NOMO-1 treated with dmso at 0.1 percent for 144 hours (cell line): ENCODE measurements around the gene FBRSL1.

ENCODE experiments used
- DNase-seq: peaks from one replicate; lab custom pipeline; 2025; ENCODE audit not compliant: unreplicated experiment; lab: John Stamatoyannopoulos, UW

The FBRSL1 gene

DNA sequence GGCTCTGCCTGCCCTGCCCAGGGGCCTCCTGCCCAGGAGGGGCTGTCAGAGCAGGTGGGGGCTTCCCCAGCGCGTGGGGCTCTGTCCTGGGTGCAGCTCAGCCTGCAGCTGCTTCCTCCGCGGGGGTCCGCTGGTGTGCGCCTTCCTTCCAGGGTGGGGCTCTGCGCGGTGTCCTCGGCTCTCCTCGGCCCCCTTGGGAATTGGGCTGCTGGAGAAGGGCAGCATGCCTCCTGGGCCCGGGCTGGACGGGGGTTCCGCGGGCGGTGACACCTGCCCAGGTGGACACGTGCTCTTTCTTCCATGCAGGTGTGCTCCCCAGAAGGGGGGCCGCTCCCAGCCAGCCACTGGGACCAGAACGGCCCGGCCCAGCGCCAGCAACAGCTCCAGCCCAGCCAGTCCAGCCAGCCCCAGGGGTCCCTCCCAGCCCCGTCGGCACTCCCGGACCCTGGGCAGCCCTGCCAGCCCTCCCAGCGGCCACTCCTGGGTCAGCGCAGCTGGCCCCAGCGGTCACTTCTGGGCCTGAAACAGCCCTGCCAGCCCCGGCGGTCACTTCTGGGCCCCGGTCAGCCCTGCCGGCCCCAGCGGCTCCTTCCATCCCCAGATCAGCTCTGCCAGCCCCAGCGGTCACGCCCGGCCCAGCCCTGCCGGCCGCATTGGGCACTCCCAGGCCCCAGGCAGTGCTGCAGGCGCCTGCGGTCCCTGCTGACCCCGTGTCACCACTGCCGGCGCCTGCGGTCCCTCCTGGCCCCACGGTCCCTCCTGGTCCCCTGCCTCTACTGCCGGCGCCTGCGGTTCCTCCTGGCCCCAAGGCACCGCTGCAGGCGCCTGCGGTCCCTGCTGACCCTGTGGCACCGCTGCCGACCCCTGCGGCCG lies 19.1 kb downstream of the FBRSL1 start:
- no peak for DNase-seq

DNA sequence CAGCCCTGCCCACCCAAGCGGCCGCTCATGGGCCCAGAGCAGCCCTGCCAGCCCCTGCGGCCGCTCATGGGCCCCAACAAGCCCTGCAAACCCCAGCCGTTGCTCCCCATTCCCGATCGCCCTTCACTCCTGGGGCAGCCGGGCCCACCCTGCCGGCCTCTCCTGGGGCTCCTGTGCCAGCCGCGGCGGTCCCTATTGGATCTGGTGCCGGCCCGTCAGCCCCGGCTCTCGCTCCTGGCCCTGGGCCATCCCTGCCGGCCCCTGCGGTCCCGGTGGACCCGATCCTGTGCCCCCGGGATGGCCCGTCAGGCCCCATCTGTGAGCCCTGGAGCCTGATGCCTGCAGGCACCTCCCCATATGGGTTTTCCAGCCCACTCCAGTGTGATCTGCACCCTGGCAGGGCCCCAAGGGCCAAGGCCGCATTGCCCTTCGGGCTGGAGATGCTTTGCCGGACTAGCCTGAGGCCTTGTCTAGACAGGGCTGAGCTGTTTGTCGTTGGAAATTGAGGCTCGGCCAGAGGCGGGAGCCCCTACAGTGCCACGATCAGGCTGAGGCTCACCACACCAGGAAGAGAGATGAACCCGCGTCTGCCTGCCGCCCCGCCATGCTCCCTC lies 20.3 kb downstream of the FBRSL1 start:
- DNase-seq: no peak

DNA sequence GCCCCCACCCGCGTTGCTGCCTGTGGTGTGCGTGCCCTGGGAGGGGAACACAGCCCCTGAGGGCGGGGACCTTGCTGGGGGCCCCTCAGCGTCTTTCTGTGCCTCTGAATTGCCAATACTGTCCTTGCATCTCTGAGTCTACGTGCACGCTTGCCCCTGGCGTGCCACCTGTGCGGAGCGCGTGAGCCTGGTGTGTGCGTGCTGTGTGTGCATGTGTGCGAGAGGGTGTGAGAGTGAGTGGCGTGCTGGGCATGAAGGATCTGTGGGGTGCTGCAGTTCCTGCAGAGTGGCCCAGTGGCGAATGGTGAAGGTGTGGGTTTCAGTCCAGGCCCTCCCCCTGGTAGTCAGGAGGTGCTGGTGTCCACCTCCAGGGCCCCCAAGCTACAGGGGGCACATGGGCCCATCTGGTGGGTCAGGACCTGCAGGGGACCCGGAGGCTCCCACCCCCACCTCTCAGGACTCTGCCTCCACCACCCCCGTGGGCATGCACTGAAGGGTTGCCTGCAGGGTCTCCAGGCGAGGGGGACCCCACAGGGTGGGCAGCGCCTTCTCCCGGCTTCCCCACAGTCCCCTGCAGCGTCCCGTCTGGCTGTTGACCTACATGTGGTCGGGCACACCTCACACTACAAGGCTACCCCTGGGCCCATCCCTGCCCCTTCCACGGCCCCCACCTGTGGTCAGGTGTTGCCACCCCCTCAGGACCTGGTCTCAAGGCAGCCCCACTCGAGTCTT lies 21.0 kb downstream of the FBRSL1 start:
- DNase-seq: no peak

DNA sequence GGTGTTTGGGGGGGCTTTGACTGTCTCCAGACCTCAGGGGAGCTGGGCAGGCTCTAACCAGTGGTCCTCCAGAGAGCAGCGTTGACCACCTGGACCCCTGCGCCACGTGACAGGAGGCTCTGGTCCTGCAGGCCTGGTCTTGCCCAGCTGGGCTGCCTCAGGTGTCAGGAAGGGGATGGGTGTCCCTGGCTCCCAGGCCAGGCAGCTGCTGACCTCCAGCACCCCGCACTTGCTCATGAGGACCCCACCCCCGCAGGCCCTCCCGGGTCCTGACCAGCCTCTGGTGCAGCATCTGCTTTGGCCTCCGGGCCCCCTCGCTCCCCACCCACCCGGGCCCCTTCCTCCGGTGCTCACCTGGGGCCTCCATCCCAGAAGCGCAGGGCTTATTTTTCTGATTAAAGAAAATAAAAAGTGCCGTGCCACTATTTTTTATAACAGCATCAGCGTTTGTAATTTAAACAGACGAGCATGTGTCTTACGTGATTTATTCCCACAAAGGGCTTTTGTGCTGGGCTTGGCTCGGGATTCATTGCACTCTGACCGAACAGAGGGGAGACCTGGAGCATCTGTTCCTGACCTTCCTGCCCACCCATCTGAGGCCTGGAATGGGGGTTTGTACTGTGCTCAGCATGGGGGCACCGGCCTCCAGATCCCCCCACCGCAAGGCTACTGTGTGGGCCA lies 21.7 kb downstream of the FBRSL1 start:
- no peak for DNase-seq

DNA sequence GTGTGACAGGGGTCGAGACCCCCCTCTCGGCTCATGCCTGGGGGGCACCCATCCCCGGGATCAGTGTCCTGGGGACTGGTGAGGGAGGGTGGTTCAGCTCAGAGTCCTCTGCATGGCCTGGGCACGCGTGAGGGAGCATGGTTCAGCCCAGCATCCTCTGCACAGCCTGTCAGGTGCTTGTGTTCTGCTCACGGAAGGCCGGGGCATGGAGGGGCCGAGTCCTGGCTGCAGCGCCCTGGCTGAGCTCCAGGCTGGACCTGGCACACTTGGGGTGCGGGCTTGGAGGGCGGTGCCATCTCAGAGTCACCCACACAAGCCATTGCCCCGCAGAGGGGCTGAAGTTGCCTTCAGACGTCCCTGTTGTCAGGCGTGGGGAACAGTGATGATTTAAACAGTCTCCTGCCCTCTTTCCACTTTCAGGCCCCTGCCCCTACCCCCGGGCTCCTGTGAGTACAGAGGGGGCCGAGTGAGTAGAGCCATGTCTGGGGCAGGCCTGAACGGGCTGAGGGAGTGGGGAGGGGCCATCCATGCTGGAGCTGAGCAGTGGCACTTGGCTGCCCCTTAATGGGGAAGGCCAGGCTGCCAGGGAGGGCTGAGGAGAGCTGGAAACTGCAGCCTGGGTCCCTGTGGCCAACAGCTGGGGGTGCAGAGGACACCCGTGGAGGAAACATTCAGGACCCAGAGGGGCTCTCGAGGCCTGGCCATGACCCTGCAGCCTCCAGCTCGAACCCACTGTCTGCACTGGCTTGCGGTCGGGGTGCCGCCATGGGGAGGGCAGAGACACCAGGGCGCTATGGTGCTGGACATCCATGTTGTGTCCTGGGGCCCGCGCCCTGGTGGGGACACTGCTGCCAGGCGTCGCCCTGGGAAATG lies 22.5 kb downstream of the FBRSL1 start:
- no peak for DNase-seq

DNA sequence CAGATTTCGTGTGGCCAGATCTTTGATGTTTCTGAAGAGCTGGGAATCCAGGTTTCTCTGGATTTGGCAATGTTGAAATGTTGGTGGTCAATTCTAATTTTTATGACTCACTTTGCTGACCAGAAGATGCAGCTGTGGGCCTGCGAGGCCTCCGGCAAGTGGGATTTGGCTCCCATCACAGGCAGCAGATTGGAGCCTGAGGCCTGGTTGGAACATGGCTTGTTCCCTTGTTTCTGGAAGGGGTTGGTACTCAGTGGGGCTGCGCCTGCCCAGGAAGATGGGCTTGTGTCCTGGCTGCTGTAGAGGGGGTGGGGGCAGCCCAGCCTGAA lies 23.1 kb downstream of the FBRSL1 start:
- no peak for DNase-seq

DNA sequence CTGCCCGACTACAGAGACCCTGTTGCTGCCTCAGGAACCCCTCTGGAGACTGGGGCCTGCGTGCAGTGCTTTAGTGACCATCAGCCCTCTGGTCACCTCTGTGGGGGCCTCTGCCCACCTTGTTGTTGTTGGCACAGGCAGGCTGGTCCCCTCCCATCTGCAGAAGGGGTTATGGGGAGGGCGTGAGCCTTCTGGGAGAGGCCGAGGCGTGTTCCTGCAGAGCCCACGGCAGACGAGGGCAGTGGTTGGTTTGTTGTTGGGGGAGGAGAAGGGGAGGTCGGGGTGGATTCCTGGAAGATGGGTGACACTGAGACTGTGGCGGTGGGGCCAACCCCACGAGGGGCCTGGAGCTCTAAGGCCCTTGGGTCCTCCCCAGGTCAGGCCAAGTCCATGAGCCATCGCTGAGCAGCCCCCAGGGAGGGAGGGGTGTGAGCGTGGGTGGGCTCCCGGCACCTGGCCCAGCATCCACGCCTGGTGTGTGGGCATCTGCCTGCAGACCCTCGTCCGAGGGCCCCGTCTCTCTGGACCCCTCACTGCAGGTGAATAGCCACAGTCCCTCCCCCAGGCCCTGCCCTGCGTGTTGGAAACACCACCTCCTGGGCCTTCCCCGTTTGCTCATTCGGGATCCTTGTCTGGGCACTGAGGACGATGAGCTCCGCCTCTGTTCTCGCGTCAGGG lies 23.6 kb downstream of the FBRSL1 start:
- no peak for DNase-seq

DNA sequence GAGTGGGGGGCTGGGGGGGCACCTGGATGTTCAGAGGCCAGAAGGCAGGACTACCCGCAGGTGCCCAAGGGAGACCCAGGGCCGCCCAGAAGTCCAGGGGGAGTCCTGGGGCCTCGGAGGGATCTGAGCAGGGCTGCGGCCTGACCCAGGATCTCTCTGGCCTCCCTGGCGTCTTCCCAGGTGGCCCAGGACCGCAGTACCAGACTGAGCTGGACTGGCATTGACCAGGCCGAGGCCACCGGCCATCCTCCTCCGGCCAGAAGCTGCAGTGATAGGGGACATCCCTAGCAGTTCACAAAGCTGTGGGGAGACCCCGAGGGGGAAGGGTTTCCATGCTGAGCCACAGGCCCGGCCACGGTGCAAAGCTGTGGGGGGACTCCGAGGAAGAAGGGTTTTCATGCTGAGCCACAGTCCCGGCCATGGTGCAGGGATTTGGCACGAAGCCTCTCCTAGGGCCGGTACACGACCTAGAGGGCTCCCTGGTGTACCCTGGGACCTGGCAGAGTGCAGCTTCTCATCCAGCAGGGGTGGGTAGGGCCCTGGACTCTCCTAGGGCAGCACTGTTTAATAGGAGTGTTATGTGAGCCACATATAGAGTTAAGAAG lies 24.4 kb downstream of the FBRSL1 start:
- no peak for DNase-seq

DNA sequence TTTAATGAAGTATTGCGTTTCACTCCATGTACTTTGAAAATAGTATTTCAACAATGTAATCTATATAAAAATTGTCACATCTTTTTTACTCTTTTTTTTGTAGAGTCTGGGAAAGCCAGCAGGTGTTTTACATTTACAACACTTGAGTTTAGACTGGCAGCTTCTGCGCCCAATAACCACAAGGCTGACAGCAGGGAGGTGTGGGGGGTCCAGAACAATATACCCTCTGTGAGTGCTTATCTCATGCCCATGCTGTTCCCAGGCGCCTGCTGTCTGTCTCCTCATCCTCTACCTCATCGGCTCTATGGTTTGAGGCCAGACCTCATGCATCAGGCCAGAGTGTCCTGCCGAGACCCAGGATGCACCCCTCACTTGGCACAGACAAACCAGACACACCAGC lies 24.9 kb downstream of the FBRSL1 start:
- no peak for DNase-seq

DNA sequence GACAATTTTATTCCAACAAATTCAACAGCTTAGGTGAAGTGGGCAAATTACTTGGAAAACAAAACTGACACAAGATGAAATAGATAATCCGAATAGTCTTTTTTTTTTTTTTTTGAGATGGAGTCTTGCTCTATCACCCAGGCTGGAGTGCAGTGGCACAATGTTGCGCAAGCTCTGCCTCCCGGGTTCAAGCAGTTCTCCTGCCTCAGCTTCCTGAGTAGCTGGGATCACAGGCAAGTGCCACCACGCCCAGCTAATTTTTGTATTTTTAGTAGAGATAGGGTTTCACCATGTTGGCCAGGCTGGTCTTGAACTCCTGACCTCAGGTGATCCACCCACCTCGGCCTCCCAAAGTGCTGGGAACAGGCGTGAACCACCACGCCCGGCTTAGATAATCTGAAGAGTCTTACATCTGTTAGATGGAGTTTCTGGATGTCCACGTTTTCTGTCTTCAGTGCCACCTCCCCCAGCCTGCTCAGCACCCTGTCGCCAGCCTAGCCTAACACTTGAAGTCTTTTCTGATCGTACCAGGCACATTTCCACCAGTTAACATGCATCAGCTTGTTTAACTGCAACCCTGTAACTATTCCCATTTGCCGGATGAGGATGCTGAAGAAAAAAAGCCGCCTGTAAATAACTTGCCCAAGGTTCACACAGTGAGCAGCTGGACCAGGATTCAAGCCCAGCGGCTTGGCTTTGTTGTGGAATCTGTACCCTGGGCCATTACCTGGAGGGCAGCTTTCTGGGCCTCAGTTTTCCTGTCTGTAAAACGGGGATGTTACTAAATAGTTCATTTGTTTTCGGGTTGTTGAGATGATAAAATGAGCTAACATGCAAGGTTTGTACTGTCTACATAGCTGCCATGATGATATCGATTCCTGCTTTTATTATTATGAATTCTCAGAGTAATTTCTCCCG lies 26.4 kb downstream of the FBRSL1 start:
- no peak for DNase-seq

DNA sequence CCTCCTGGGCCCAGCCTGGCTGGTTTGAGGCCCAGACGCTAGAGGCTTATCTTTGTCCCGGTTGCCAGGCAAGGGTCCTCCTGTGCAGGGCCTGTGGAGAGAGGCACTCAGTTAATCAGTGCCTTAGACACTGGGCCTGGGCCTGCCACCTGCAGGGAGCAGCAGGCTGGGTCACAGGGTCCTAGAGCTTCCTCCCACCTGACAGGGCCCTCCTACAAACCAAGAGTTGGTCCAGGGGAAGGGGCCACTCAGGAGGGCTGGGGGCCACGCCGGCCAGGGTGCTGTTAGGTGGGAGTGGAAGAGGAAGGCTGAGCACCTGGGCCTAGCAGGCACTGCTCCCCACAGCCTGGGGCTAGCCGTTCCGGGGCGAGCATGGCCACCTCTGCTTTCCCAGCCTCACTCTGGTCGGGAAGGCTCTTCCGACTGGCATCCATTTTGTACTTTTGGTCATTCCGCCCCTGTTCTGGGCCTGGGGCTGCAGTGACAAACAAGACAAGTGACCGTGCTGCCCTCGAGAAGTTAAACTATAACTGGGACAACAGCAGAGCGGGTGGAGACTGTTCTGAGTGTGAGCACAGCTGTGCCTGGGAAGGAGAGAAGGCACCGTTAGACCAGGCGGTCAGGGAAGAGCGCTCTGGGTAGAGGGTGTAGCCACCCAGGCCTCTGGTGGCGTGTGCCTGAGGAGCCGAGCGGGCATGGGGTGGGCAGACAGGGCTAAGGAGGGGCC lies 27.2 kb downstream of the FBRSL1 start:
- DNase-seq: no peak

DNA sequence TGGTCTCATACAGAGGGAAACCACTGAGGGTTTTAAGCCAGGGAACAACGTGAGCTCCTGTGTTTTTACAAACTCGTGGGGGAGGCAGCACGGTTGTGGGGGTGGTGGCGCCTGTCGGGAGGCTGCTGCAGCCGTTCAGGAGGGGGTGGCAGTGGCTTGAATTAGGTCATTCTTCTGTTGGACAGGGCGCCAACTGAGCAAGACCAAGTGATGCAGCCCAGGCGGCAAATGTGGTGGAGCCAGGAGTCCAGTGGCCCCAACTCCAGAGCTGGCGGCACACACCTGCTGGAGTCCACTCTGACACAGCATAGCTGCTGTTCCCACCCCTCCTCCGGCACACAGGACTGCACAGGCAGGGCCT lies 27.8 kb downstream of the FBRSL1 start:
- DNase-seq: no peak

DNA sequence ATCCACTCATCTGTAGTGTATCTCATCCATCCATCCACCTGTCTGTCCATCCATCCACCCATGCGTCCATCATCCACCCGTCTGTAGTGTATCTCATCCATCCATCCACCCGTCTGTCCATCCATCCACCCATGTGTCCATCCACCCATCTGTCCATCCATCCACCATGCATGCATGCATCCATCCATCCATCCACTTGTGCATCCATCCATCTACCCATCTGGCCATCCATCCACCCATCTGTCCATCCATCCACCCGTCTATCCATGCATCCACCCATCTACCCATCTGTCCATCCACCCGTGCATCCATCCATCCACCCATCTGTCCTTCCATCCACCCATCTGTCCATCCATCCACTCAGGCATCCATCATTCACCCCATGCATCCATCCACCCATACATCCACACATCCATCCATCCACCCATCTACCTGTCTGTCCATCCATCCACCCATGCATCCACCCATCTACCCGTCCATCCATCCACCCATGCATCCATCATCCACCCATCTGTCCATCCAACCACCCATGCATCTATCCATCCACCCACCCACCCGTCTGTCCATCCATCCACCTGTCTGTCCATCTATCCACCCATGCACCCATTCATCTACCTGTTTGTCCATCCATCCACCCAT lies 28.5 kb downstream of the FBRSL1 start:
- DNase-seq: no peak

DNA sequence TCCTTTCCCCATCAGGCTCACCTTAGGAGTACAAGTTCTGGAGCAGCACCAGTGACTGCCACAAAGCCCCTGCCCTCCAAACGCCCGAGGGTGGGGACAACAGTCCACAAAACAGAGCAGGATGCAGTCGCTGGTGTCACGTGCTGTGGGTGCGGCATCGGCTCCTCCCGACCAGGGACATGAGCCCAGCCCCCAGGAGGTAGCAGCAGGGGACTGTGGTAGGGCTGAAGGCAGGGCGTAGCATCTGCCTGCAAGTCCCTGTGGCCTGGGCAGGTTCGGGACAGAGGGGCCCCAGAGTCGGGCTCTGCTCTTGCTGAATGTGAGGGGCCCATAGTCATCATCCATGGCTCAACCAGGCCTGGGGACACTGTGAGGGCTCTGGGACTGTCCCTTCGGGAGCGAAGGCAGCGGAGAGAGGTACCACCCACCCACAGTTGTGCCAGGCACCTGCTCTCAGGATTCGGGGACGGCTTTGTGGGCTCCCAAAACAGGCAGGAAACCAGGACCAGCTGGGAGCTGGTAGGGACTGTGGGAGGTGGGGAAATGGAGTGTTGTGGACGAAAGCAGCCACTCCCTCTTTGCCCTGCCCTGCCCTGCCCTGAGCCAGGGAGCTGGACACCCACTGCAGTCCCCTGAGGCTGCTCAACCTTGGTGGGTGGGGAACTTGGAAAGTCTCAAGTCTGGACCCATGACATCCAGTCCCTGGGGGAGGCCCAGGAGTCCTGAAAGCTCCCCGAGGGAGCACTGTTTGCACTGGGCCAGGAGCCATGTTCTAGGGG lies 30.7 kb downstream of the FBRSL1 start:
- no peak for DNase-seq

DNA sequence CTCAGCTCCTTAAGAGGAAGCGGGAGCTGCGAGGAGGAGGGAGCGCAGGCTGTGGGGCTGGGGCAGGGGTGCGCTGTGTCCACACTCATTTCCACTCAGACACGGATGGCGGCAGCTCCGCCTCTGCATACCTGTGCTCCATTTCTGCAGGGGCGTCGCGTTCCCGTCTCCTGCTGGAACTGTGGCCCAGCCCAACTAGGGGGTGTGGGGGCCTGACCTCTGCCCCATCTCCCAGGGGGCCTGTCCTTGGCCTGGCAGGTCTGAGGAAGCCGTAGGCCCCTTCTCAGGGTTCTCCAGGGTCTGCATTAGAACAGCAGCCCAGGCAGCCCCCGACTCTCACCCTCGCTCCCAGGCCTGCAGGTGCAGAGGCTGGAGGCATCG lies 31.2 kb downstream of the FBRSL1 start:
- no peak for DNase-seq

DNA sequence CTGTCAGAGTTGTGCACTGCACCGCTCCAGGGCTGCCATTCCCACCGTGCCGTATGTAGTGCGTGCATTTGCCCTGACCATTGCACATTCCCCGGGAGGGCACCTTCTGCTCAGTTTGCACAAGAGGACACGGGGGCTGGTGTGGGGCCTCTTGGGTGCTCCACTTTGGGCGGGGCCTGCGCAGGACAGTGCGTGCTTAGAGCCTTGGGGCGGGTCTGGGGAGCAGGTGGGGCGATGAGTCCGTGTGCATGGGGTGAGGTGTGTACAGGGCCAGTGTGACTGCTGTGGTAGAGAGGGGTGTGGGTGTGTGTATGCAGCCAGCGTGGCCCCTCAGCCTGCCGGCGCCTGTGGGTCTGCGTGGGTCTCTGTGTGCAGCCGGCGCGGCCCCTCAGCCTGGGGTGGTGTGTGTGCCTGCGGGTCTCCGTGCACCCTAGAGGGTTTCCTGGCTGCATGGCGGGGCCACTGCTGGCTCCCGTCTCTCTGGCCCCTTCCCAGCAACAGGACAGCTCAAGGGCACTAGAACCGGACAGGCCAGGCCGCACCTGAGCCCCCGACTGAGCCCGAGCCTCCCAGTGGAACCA lies 31.9 kb downstream of the FBRSL1 start:
- no peak for DNase-seq
